GM20000 (cell line): ENCODE data around the gene SDC3.

ENCODE experiments used
- DNase-seq: peaks from one replicate; pipeline ENCODE4 v3.0.0; 2012; ENCODE audit warnings: low spot score
- CTCF ChIP-seq: IDR thresholded peaks from 2 replicates; pipeline ENCODE4 v1.5.1; 2012; ENCODE audit warnings: mild to moderate bottlenecking, control low read depth; ENCODE audit errors: extremely low read depth, missing control alignments

SDC3 gene

GRCh38 chr1:30927448-30927847 lies 18.9 kb upstream of the SDC3 start:
- DNase-seq, result no peak
- TF ChIP-seq CTCF, result no peak

- no peak for TF ChIP-seq CTCF
- no peak for DNase-seq
Observed at GRCh38 chr1:30923597-30923996, 15.0 kb upstream of the SDC3 start.

- no peak for DNase-seq
- no peak for TF ChIP-seq CTCF
Observed at GRCh38 chr1:30920827-30921226, 12.3 kb upstream of the SDC3 start.

- no peak for DNase-seq
- no peak for TF ChIP-seq CTCF
Observed at GRCh38 chr1:30919025-30919881, 10.7 kb upstream of the SDC3 start.

- DNase-seq, result no peak
- no peak for TF ChIP-seq CTCF
Observed at GRCh38 chr1:30916296-30916695, 7.7 kb upstream of the SDC3 start.

GRCh38 chr1:30915491-30916230 lies 7.1 kb upstream of the SDC3 start:
- DNase-seq, result no peak

More at GRCh38 chr1:30915491-30916230, 7.1 kb upstream of the SDC3 start:
- TF ChIP-seq CTCF, result no peak
